H1 (cell line): ENCODE results near the gene SLC36A4. TPM values are rescaled to one million over a fixed set of nuclear protein-coding genes. Genes with fewer than 3 reads are reported as not detected.

Experiments
- CTCF ChIA-PET: fragments of 300-600 bp; sonication (Branson Sonifier 250); formaldehyde crosslinking; loops from one replicate; lab custom pipeline; 2021; ENCODE audit not compliant: partially characterized antibody; lab: Charles Lee
- POLR2A ChIA-PET: fragments of 300-600 bp; sonication (Branson Sonifier 250); formaldehyde crosslinking; loops from one replicate; lab custom pipeline; 2021; ENCODE audit warnings: inconsistent platforms; ENCODE audit not compliant: partially characterized antibody; lab: Charles Lee
- DNase-seq, 2 experiments: peaks; one replicate each; pipeline versions ENCODE4 v3.0.0 to v3.0.0-alpha.2; 2010 to 2022; ENCODE audit warnings: low spot score in 2 of 2, low read depth in 1 of 2, mixed read lengths in 1 of 2
- FAIRE-seq: peaks from 2 replicates; lab custom pipeline; 2011; peaks lifted over from hg19 to GRCh38; lab: Jason Lieb, UNC
- H2AFZ ChIP-seq: 2 replicates; pipeline ENCODE4 v1.8.1; 2012; ENCODE audit warnings: low read length, inconsistent platforms
- H2AK5ac ChIP-seq: 2 replicates; pipeline ENCODE4 v1.6.1; 2013; ENCODE audit warnings: low read depth, low read length
- H2BK120ac ChIP-seq: replicated peaks from 2 replicates; pipeline ENCODE3; 2013; ENCODE audit warnings: low read depth, low read length, inconsistent platforms
- H2BK12ac ChIP-seq: 2 replicates; pipeline ENCODE4 v1.6.1; 2013; ENCODE audit warnings: low read depth, low read length
- H2BK15ac ChIP-seq: 2 replicates; pipeline ENCODE4 v1.6.1; 2013; ENCODE audit warnings: low read length
- H2BK20ac ChIP-seq: 2 replicates; pipeline ENCODE4 v1.6.1; 2013; ENCODE audit warnings: low read length
- H2BK5ac ChIP-seq: 2 replicates; pipeline ENCODE4 v1.6.1; 2013; ENCODE audit warnings: low read depth, low read length
- H3K14ac ChIP-seq: 2 replicates; pipeline ENCODE4 v1.6.1; 2013; ENCODE audit warnings: inconsistent platforms; ENCODE audit not compliant: insufficient read length
- H3K18ac ChIP-seq: 2 replicates; pipeline ENCODE4 v1.6.1; 2013; ENCODE audit warnings: low read length; ENCODE audit errors: extremely low read depth
- H3K23ac ChIP-seq: 2 replicates; pipeline ENCODE4 v1.6.1; 2013; ENCODE audit warnings: inconsistent platforms; ENCODE audit not compliant: insufficient read length
- H3K23me2 ChIP-seq: 2 replicates; pipeline ENCODE4 v1.6.1; 2013; ENCODE audit warnings: low read depth, low read length
- H3K27ac ChIP-seq: 2 replicates; pipeline ENCODE4 v1.6.1; 2011; ENCODE audit warnings: low read depth, low read length, inconsistent platforms
- H3K27me3 ChIP-seq, 4 experiments: replicated peaks in 1 of 4; 1 replicate in 1 of 4; 2 replicates in 3 of 4; pipeline versions ENCODE4 v1.6.1 to v1.8.1; 2011 to 2013; ENCODE audit warnings: low read length in 3 of 4, mild to moderate bottlenecking in 3 of 4, inconsistent platforms in 2 of 4, mixed read lengths in 2 of 4, moderate library complexity in 1 of 4; ENCODE audit not compliant: control insufficient read depth in 3 of 4, insufficient read depth in 3 of 4; ENCODE audit errors: extremely low read depth in 1 of 4
- H3K36me3 ChIP-seq, 4 experiments: 2 replicates each; pipeline versions ENCODE4 v1.6.1 to v1.8.1; 2011 to 2013; ENCODE audit warnings: mild to moderate bottlenecking in 4 of 4, low read length in 3 of 4, moderate library complexity in 2 of 4, control low read depth in 1 of 4, inconsistent platforms in 1 of 4; ENCODE audit not compliant: insufficient read depth in 4 of 4, control insufficient read depth in 2 of 4
- H3K4ac ChIP-seq: replicated peaks from 2 replicates; pipeline ENCODE3; 2013; ENCODE audit warnings: low read length, low read depth, mixed read lengths, inconsistent platforms; ENCODE audit not compliant: insufficient read length
- H3K4me1 ChIP-seq, 4 experiments: replicated peaks in 1 of 4; 1 replicate in 1 of 4; 2 replicates in 3 of 4; pipeline versions ENCODE4 v1.6.1 to v1.8.1; 2011 to 2013; ENCODE audit warnings: low read length in 3 of 4, inconsistent platforms in 2 of 4, mixed read lengths in 1 of 4; ENCODE audit not compliant: insufficient read depth in 4 of 4, control insufficient read depth in 3 of 4
- H3K4me2 ChIP-seq, 2 experiments: 2 replicates each; pipeline versions ENCODE4 v1.6.1 to v1.8.1; 2011 to 2013; ENCODE audit warnings: low read depth in 2 of 2, low read length in 2 of 2, control low read depth in 1 of 2, inconsistent platforms in 1 of 2, mild to moderate bottlenecking in 1 of 2; ENCODE audit not compliant: insufficient read depth in 1 of 2
- H3K4me3 ChIP-seq, 4 experiments: fragments of 200-600, 300-600 bp in 1 of 4; sonication (generic), shearing (Covaris generic), sonication (Bioruptor Twin) in 1 of 4; 2 replicates each; pipeline versions ENCODE4 v1.5.1 to v1.8.1; 2011 to 2016; ENCODE audit warnings: low read length in 4 of 4, low read depth in 3 of 4, control low read depth in 2 of 4, inconsistent platforms in 2 of 4, mild to moderate bottlenecking in 2 of 4, mixed read lengths in 1 of 4, moderate library complexity in 1 of 4; ENCODE audit not compliant: insufficient read depth in 2 of 4; ENCODE audit errors: extremely low read depth in 1 of 4
- H3K56ac ChIP-seq: replicated peaks from 2 replicates; pipeline ENCODE3; 2013; ENCODE audit warnings: low read depth, mild to moderate bottlenecking, mixed read lengths, low read length, inconsistent platforms; ENCODE audit not compliant: insufficient read length
- H3K79me1 ChIP-seq: 2 replicates; pipeline ENCODE4 v1.6.1; 2013; ENCODE audit warnings: low read depth, low read length, control low read depth
- H3K79me2 ChIP-seq, 2 experiments: 2 replicates each; pipeline versions ENCODE4 v1.6.1 to v1.8.1; 2012 to 2013; ENCODE audit warnings: low read length in 2 of 2, mild to moderate bottlenecking in 2 of 2, inconsistent platforms in 1 of 2; ENCODE audit not compliant: insufficient read depth in 2 of 2, control insufficient read depth in 1 of 2
- H3K9ac ChIP-seq, 4 experiments: replicated peaks in 1 of 4; 1 replicate in 1 of 4; 2 replicates in 3 of 4; pipeline versions ENCODE4 v1.6.1 to v1.8.1; 2011 to 2013; ENCODE audit warnings: low read depth in 3 of 4, low read length in 3 of 4, control low read depth in 2 of 4, mild to moderate bottlenecking in 2 of 4, moderate library complexity in 2 of 4, inconsistent platforms in 1 of 4; ENCODE audit errors: extremely low read depth in 1 of 4
- H3K9me3 ChIP-seq, 2 experiments: 2 replicates each; pipeline versions ENCODE4 v1.6.1 to v1.8.1; 2012 to 2013; ENCODE audit warnings: mild to moderate bottlenecking in 2 of 2, moderate library complexity in 2 of 2, control low read depth in 1 of 2, inconsistent platforms in 1 of 2, low read depth in 1 of 2, low read length in 1 of 2, mixed read lengths in 1 of 2; ENCODE audit not compliant: insufficient read depth in 2 of 2
- H4K20me1 ChIP-seq, 2 experiments: replicated peaks in 1 of 2; 2 replicates each; pipeline versions ENCODE3 to v1.8.1; 2011 to 2013; ENCODE audit warnings: inconsistent platforms in 2 of 2, low read length in 2 of 2, mild to moderate bottlenecking in 1 of 2; ENCODE audit not compliant: insufficient read depth in 2 of 2, control insufficient read depth in 1 of 2
- H4K5ac ChIP-seq: 2 replicates; pipeline ENCODE4 v1.6.1; 2013; ENCODE audit warnings: low read length, low read depth, mixed read lengths, inconsistent platforms; ENCODE audit not compliant: insufficient read length
- H4K8ac ChIP-seq: 2 replicates; pipeline ENCODE4 v1.8.0; 2013; ENCODE audit warnings: mild to moderate bottlenecking, moderate library complexity, low read length, inconsistent platforms; ENCODE audit not compliant: insufficient read depth; ENCODE audit errors: extremely low read depth
- H4K91ac ChIP-seq: replicated peaks from 2 replicates; pipeline ENCODE3; 2013; ENCODE audit warnings: low read length, mixed read lengths, inconsistent platforms; ENCODE audit not compliant: insufficient read length
- EP300 ChIP-seq, 2 experiments: IDR thresholded peaks; 1 replicate in 1 of 2; 2 replicates in 1 of 2; pipeline ENCODE4 v1.6.1; 2011 to 2012; ENCODE audit warnings: low read depth in 2 of 2, low read length in 2 of 2, mild to moderate bottlenecking in 2 of 2, borderline replicate concordance in 1 of 2, inconsistent platforms in 1 of 2, moderate library complexity in 1 of 2
- JUND ChIP-seq: IDR thresholded peaks from 2 replicates; pipeline ENCODE4 v1.6.1; 2011; ENCODE audit warnings: mild to moderate bottlenecking, improper control_type of control experiment, low read length
- NRF1 ChIP-seq: IDR thresholded peaks from 2 replicates; pipeline ENCODE4 v1.6.1; 2011; ENCODE audit warnings: mild to moderate bottlenecking, low read depth, low read length, improper control_type of control experiment
- PHF8 ChIP-seq: fragments of 200-600 bp; sonication (generic); conservative IDR thresholded peaks from 2 replicates; pipeline ENCODE4 v1.7.1; 2012; ENCODE audit warnings: low read depth, mild to moderate bottlenecking, inconsistent platforms, low read length, moderate library complexity
- POU5F1 ChIP-seq: IDR thresholded peaks from 2 replicates; pipeline ENCODE4 v1.6.1; 2011; ENCODE audit warnings: low read depth, mild to moderate bottlenecking, low read length, moderate library complexity
- SIRT6 ChIP-seq: IDR thresholded peaks from one replicate; pipeline ENCODE4 v1.7.1; 2012; ENCODE audit warnings: low read length, inconsistent platforms
- SIX5 ChIP-seq: IDR thresholded peaks from 2 replicates; pipeline ENCODE4 v1.6.1; 2011; ENCODE audit warnings: mild to moderate bottlenecking, low read depth, low read length
- SP1 ChIP-seq: IDR thresholded peaks from 2 replicates; pipeline ENCODE4 v1.6.1; 2011; ENCODE audit warnings: low read depth, low read length
- SRF ChIP-seq: IDR thresholded peaks from 2 replicates; pipeline ENCODE4 v1.6.1; 2011; ENCODE audit warnings: mild to moderate bottlenecking, low read depth, low read length, moderate library complexity
- TAF1 ChIP-seq: IDR thresholded peaks from 2 replicates; pipeline ENCODE4 v1.6.1; 2011; ENCODE audit warnings: mild to moderate bottlenecking, low read depth, low read length
- TAF7 ChIP-seq: optimal IDR thresholded peaks from 2 replicates; pipeline ENCODE3; 2011; ENCODE audit warnings: low read depth, mild to moderate bottlenecking, inconsistent platforms, low read length, moderate library complexity, borderline replicate concordance
- YY1 ChIP-seq: IDR thresholded peaks from 2 replicates; pipeline ENCODE4 v1.6.1; 2011; ENCODE audit warnings: low read depth, mild to moderate bottlenecking, low read length
- WGBS, 2 experiments: shearing (Covaris generic) in 1 of 2; methylation state at CpG; one replicate each; pipeline versions ENCODE4 v1.1.6 to v1.1.7; 2013 to 2015; ENCODE audit warnings: low lambda C conversion rate in 2 of 2, mixed read lengths in 2 of 2, inconsistent platforms in 1 of 2, low coverage in 1 of 2, missing lambda C conversion rate in 1 of 2; ENCODE audit not compliant: insufficient replicate concordance in 2 of 2, insufficient coverage in 1 of 2, insufficient read length in 1 of 2; ENCODE audit errors: extremely low coverage in 1 of 2, missing lambda C conversion rate in 1 of 2; 5-methylcytosine and 5-hydroxymethylcytosine counted together
- polyA plus RNA-seq, 7 experiments: library from polyadenylated mRNA; depleted of rRNA in 3 of 7; stranded (reverse) in 5 of 7; unstranded in 2 of 7; fragments of >200 nt in 5 of 7; fragments of 200-250 nt in 2 of 7; gene quantifications; 1 replicate in 5 of 7; 2 replicates in 1 of 7; 4 replicates in 1 of 7; pipeline versions ENCODE4 v1.2.1 to v1.2.3, GENCODE V29; 2011 to 2013; ENCODE audit warnings: missing spikeins in 2 of 7, mixed read lengths in 2 of 7
- total RNA-seq: library from RNA; stranded (reverse); fragmentation: NEBNext Ultra II Directional; extraction: Animal tissue kit (Norgen Biotek cat#: 25700); gene quantifications from 2 replicates; pipeline ENCODE4 v1.2.1, GENCODE V29; 2021
- TF ChIP-seq, protein P1 (sequence below): IDR thresholded peaks from 2 replicates; pipeline ENCODE4 v1.6.1; 2011; ENCODE audit warnings: low read length, improper control_type of control experiment

Gene SLC36A4
- total and polyA plus RNA-seq, 2 of the 8 experiments (the other 6 are each of a cell fraction or from before 2014, with no cell fraction given) = 10.2 to 22.7 TPM

DNA sequence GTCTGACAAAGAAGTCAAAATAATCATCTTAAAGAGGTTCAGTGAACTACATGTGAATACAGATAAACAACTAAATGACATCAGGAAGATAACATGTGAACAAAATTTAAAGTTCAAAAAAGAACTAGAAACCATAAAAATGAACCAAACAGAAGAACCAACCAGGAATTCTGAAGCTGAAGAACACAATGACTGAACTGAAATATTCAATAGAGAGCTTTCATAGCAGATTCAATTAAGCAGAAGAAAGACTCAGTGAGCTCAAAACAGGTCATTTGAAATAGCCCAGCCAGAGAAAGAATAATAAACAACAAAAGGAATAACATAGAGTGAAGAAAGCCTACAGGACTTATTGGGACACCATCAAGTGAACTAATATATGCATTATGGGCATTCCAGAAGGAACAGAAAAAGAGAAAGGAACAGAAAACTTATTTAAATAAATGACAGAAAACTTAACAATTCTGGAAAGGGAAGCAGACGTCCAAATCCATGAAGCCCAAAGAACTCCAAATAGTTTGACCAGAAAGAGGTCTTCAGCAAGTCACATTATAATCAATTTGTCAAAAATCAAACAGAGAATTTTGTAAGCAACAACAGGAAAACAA is 11.0 kb upstream of the SLC36A4 start:
- FAIRE-seq (no peak), DNase-seq (no peak)
- POLR2A ChIA-PET = no interaction called here
- Histone ChIP-seq H2AK5ac (no peak overlapping the region), H2BK120ac (no peak overlapping the region), H2BK5ac (no peak overlapping the region), H3K79me2 (no peaks in the 10 kb centered on the region), H3K27ac (no peak overlapping the region), H4K20me1 (no peaks in the 10 kb centered on the region), H4K91ac (no peak overlapping the region), H3K4me3 (no peak overlapping the region), H3K4ac (no peak overlapping the region), H4K5ac (no peak overlapping the region), H2BK20ac (no peak overlapping the region), H3K4me2 (no peak overlapping the region), H3K9me3 (no peaks in the 10 kb centered on the region), H3K79me1 (no peaks in the 10 kb centered on the region), H3K18ac (no peak overlapping the region), H3K23ac (no peak overlapping the region), H3K4me1 (no peaks in the 10 kb centered on the region), H2BK12ac (no peak overlapping the region), H3K14ac (no peak overlapping the region), H4K8ac (no peak overlapping the region), H3K56ac (no peak overlapping the region), H2AFZ (no peak overlapping the region), H3K23me2 (no peaks in the 10 kb centered on the region), H3K27me3 (no peaks in the 10 kb centered on the region), H3K36me3 (no peaks in the 10 kb centered on the region), H3K9ac (no peak overlapping the region), H2BK15ac (no peak overlapping the region)
- CTCF ChIA-PET = interaction anchor here (1.5 kb wide), 1 partner anchor 11 kb away, joined by 4 read pairs; the partner anchor contains the start of gene SLC36A4
- WGBS, 2 experiments = 90% methylated on average over 1 of the region's 1 CpG; no CpG with 5 or more reads in 1 of the 2 experiments
- no peak for TF ChIP-seq YY1
- TF ChIP-seq JUND = no peak
- TF ChIP-seq SRF = no peak
- TF ChIP-seq PHF8 = no peak
- TF ChIP-seq TAF7 = no peak
- TF ChIP-seq, protein P1, sequence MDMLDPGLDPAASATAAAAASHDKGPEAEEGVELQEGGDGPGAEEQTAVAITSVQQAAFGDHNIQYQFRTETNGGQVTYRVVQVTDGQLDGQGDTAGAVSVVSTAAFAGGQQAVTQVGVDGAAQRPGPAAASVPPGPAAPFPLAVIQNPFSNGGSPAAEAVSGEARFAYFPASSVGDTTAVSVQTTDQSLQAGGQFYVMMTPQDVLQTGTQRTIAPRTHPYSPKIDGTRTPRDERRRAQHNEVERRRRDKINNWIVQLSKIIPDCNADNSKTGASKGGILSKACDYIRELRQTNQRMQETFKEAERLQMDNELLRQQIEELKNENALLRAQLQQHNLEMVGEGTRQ = no peak
- no peak for TF ChIP-seq POU5F1
- no peak for TF ChIP-seq SP1
- TF ChIP-seq SIX5 = no peak
- TF ChIP-seq NRF1 = no peak
- no peak for TF ChIP-seq SIRT6
- TF ChIP-seq EP300 (IDR thresholded peaks at IDR 0.05; ENCODE audit: borderline replicate concordance in 1 of 2, low read depth in 2 of 2, low read length in 2 of 2) = no peak
- no peak for TF ChIP-seq TAF1
